ENCODE results near the gene KRT33B.

DNA sequence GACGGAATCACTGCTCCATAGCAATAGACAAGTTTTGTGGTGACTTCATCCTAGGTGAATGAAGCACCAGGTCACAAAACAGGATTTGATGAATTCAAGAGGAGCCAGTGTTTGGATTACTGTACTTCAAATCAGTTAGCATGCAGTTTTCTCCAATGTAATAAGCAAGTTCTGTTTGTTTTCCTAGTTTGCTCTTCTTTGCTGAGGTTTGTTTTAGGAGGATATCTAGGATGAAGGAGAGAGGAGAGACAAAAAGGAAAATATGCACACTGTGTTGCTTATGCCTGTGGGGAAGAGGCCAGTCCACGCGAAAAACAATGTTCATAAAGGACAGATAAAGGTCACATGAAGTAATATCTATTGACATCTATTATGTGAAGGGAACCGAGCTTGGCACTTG is 45.8 kb upstream of the KRT33B start:
- TF ChIP-seq EZH2 (IDR thresholded peaks at IDR 0.05; ENCODE audit: borderline replicate concordance, low read length), result no peak
- TF ChIP-seq, protein P1, sequence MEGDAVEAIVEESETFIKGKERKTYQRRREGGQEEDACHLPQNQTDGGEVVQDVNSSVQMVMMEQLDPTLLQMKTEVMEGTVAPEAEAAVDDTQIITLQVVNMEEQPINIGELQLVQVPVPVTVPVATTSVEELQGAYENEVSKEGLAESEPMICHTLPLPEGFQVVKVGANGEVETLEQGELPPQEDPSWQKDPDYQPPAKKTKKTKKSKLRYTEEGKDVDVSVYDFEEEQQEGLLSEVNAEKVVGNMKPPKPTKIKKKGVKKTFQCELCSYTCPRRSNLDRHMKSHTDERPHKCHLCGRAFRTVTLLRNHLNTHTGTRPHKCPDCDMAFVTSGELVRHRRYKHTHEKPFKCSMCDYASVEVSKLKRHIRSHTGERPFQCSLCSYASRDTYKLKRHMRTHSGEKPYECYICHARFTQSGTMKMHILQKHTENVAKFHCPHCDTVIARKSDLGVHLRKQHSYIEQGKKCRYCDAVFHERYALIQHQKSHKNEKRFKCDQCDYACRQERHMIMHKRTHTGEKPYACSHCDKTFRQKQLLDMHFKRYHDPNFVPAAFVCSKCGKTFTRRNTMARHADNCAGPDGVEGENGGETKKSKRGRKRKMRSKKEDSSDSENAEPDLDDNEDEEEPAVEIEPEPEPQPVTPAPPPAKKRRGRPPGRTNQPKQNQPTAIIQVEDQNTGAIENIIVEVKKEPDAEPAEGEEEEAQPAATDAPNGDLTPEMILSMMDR (IDR thresholded peaks at IDR 0.05; ENCODE audit: low read length), result no peak
